Transverse colon (tissue), 4 donors: Measurements from ENCODE around the gene ARPIN.

Experiments
- EP300 ChIP-seq: sonication (generic); formaldehyde crosslinking; IDR thresholded peaks from one replicate; pipeline ENCODE4 v1.6.1; 2017; ENCODE audit warnings: antibody characterized with exemption, low read depth
- POLR2AphosphoS5 ChIP-seq, 3 donors: sonication (generic); formaldehyde crosslinking; IDR thresholded peaks; one replicate each; pipeline ENCODE4 v1.6.1; 2016; ENCODE audit warnings: antibody characterized with exemption in 3 of 3
- TF ChIP-seq, protein P1 (sequence below), 5 experiments: fragments of 200-600 bp in 3 of 5; fragments of 450-650 bp in 2 of 5; sonication (generic) in 3 of 5; IDR thresholded peaks; 1 replicate in 2 of 5; 2 replicates in 3 of 5; pipeline ENCODE4 v1.5.1; 2016 to 2017; ENCODE audit warnings: antibody characterized with exemption in 5 of 5, inconsistent platforms in 3 of 5, mild to moderate bottlenecking in 2 of 5, moderate library complexity in 1 of 5

DNA sequence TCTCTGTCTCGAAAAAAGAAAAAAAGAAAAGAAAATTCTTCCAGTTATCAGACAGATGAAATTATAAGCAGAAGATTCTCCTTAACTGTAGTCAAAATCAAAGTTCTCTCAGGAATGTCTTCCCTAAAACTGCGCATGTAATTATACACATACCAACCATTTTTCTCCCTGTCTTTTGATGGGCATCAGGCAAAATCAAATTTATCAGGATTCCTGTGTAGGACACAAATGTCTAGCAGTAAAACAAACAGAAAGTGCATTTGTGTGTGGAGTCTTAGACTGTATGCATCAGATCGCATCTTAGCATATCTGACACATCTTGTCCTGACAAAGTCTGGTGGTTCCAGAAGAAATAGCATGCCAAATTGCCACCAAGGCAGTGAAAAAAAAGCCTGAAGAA lies 3.9 kb upstream of the ARPIN start:
- TF ChIP-seq, protein P1, sequence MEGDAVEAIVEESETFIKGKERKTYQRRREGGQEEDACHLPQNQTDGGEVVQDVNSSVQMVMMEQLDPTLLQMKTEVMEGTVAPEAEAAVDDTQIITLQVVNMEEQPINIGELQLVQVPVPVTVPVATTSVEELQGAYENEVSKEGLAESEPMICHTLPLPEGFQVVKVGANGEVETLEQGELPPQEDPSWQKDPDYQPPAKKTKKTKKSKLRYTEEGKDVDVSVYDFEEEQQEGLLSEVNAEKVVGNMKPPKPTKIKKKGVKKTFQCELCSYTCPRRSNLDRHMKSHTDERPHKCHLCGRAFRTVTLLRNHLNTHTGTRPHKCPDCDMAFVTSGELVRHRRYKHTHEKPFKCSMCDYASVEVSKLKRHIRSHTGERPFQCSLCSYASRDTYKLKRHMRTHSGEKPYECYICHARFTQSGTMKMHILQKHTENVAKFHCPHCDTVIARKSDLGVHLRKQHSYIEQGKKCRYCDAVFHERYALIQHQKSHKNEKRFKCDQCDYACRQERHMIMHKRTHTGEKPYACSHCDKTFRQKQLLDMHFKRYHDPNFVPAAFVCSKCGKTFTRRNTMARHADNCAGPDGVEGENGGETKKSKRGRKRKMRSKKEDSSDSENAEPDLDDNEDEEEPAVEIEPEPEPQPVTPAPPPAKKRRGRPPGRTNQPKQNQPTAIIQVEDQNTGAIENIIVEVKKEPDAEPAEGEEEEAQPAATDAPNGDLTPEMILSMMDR (IDR thresholded peaks at IDR 0.05) = no peak
- TF ChIP-seq POLR2AphosphoS5 (IDR thresholded peaks at IDR 0.05) (no peak), EP300 (no peak)
